ENCODE results near the gene TPD52L1. TPM values are rescaled to one million over a fixed set of nuclear protein-coding genes. Genes with fewer than 3 reads are reported as not detected.
A peak's percentile ranks its signal among the peaks of the same experiment; 100 is the strongest.
"Not testable (repeated sequence)": the region's sequence is repeated elsewhere in the genome, so short reads cannot be mapped to it uniquely, and the experiment has no call there.

Gene TPD52L1
- total RNA-seq, 1 experiment from 2014 or later: 18.1 TPM

GRCh38 chr6:125140808-125141207 is 12.8 kb upstream of the TPD52L1 start:
- no peak for DNase-seq (ENCODE audit: low read depth)

GRCh38 chr6:125142618-125143017 is 11.0 kb upstream of the TPD52L1 start:
- DNase-seq (ENCODE audit: low read depth): no peak

- no peak for DNase-seq (ENCODE audit: low read depth)
These were observed 8.8 kb upstream of the TPD52L1 start for GRCh38 chr6:125144822-125145221.

- DNase-seq (ENCODE audit: low read depth): peak; percentile 71
These were observed 4.1 kb upstream of the TPD52L1 start for GRCh38 chr6:125149256-125150144.

- DNase-seq (ENCODE audit: low read depth): no peak
These were observed 1.9 kb upstream of the TPD52L1 start for GRCh38 chr6:125151700-125152099.

GRCh38 chr6:125154118-125154760 is 666 bp downstream of the TPD52L1 start:
- DNase-seq (ENCODE audit: low read depth): no peak

GRCh38 chr6:125154761-125155135 is 1.2 kb downstream of the TPD52L1 start:
- DNase-seq (ENCODE audit: low read depth): no peak

- no peak for DNase-seq (ENCODE audit: low read depth)
These were observed 1.8 kb downstream of the TPD52L1 start for GRCh38 chr6:125155344-125155743.

GRCh38 chr6:125156496-125156895 is 2.9 kb downstream of the TPD52L1 start:
- DNase-seq (ENCODE audit: low read depth): no peak

GRCh38 chr6:125157280-125157679 is 3.7 kb downstream of the TPD52L1 start:
- DNase-seq (ENCODE audit: low read depth): no peak

GRCh38 chr6:125157725-125158124 is 4.2 kb downstream of the TPD52L1 start:
- no peak for DNase-seq (ENCODE audit: low read depth)

- not testable (repeated sequence) for DNase-seq (ENCODE audit: low read depth)
These were observed 9.8 kb downstream of the TPD52L1 start for GRCh38 chr6:125163339-125163738.

GRCh38 chr6:125163811-125164210 is 10.2 kb downstream of the TPD52L1 start:
- no peak for DNase-seq (ENCODE audit: low read depth)

GRCh38 chr6:125164696-125165095 is 11.1 kb downstream of the TPD52L1 start:
- no peak for DNase-seq (ENCODE audit: low read depth)

GRCh38 chr6:125165256-125165655 is 11.7 kb downstream of the TPD52L1 start:
- DNase-seq (ENCODE audit: low read depth): peak; percentile 66

- DNase-seq (ENCODE audit: low read depth): no peak
These were observed 12.2 kb downstream of the TPD52L1 start for GRCh38 chr6:125165776-125166175.

- DNase-seq (ENCODE audit: low read depth): no peak
These were observed 13.1 kb downstream of the TPD52L1 start for GRCh38 chr6:125166711-125167110.

GRCh38 chr6:125167579-125167978 is 14.0 kb downstream of the TPD52L1 start:
- DNase-seq (ENCODE audit: low read depth): no peak

GRCh38 chr6:125169058-125169457 is 15.5 kb downstream of the TPD52L1 start:
- no peak for DNase-seq (ENCODE audit: low read depth)

- no peak for DNase-seq (ENCODE audit: low read depth)
These were observed 15.9 kb downstream of the TPD52L1 start for GRCh38 chr6:125169522-125169921.

GRCh38 chr6:125170376-125170775 is 16.8 kb downstream of the TPD52L1 start:
- DNase-seq (ENCODE audit: low read depth): no peak

- DNase-seq (ENCODE audit: low read depth): no peak
These were observed 19.9 kb downstream of the TPD52L1 start for GRCh38 chr6:125173341-125174095.

Measured in HT1080 (cell line).